GM23338 (cell line): ENCODE data around the gene KIFC3.

Source experiments
- CREB1 ChIP-seq: fragments of 250-450 bp; sonication (Bioruptor Pico); IDR thresholded peaks from 2 replicates; pipeline ENCODE4 v1.5.0; 2020; ENCODE audit warnings: low read depth, mild to moderate bottlenecking, moderate library complexity
- EZH2 ChIP-seq: fragments of 200-600 bp; sonication (generic); IDR thresholded peaks from one replicate; pipeline ENCODE4 v1.8.0; 2017; ENCODE audit warnings: antibody characterized with exemption, mild to moderate bottlenecking, low read depth; ENCODE audit not compliant: unreplicated experiment
- EZH2phosphoT487 ChIP-seq: fragments of 200-600 bp; sonication (generic); IDR thresholded peaks from one replicate; pipeline ENCODE4 v1.8.1; 2018; ENCODE audit warnings: antibody characterized with exemption; ENCODE audit not compliant: unreplicated experiment
- JUNB ChIP-seq: IDR thresholded peaks from one replicate; pipeline ENCODE4 v1.6.1; 2016; ENCODE audit warnings: antibody characterized with exemption; ENCODE audit not compliant: unreplicated experiment
- POLR2AphosphoS5 ChIP-seq: IDR thresholded peaks from 2 replicates; pipeline ENCODE4 v1.6.1; 2016; ENCODE audit warnings: antibody characterized with exemption, low read depth
- STAT1 ChIP-seq: IDR thresholded peaks from one replicate; pipeline ENCODE4 v1.6.1; 2016; ENCODE audit warnings: antibody characterized with exemption; ENCODE audit not compliant: unreplicated experiment
- TF ChIP-seq, protein P1 (sequence below), 2 experiments: fragments of 200-600 bp in 1 of 2; sonication (generic) in 1 of 2; conservative IDR thresholded peaks; 2 replicates each; pipeline versions ENCODE4 v1.5.1 to v1.6.1; 2016 to 2017; ENCODE audit warnings: antibody characterized with exemption in 2 of 2, low read depth in 2 of 2, mild to moderate bottlenecking in 2 of 2, moderate library complexity in 1 of 2
- TF ChIP-seq, protein P2 (sequence below): IDR thresholded peaks from 2 replicates; pipeline ENCODE4 v1.6.1; 2016; ENCODE audit warnings: antibody characterized with exemption
- TF ChIP-seq, protein P3 (sequence below): IDR thresholded peaks from one replicate; pipeline ENCODE4 v1.6.1; 2018; ENCODE audit warnings: antibody characterized with exemption; ENCODE audit not compliant: unreplicated experiment

DNA sequence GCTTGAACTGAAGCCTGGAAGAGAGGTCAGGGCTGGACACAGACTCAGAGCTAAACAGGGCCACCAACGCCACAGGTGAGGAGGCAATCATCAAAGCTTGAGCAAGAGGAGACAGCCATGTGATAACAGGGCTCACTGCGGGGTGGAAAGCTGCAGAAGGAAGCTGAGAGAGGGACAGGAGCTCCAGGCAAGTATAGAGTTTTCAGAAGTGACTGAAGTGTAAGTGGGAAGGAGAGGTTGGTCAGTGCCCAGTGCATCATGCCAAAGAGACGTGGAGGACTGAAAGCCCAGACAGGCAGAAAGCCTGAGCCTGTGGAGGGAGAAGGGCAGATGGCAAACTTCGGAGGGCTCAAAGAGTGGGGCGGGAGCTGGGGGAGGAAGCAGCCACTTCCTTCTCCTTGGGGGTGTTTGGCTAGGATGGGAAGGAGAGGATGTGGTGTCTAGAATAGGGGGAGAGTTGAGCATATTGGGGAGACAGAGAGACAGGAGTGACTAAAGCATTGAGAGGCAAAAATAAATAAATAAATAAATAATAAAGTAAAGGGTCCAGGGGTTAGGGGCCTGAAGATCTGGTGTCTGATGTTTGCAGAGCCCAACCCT is 2.6 kb downstream of the KIFC3 start:
- TF ChIP-seq, protein P1, sequence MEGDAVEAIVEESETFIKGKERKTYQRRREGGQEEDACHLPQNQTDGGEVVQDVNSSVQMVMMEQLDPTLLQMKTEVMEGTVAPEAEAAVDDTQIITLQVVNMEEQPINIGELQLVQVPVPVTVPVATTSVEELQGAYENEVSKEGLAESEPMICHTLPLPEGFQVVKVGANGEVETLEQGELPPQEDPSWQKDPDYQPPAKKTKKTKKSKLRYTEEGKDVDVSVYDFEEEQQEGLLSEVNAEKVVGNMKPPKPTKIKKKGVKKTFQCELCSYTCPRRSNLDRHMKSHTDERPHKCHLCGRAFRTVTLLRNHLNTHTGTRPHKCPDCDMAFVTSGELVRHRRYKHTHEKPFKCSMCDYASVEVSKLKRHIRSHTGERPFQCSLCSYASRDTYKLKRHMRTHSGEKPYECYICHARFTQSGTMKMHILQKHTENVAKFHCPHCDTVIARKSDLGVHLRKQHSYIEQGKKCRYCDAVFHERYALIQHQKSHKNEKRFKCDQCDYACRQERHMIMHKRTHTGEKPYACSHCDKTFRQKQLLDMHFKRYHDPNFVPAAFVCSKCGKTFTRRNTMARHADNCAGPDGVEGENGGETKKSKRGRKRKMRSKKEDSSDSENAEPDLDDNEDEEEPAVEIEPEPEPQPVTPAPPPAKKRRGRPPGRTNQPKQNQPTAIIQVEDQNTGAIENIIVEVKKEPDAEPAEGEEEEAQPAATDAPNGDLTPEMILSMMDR (conservative IDR thresholded peaks at IDR 0.05; ENCODE audit: low read depth in 2 of 2), result no peak
- TF ChIP-seq EZH2, result no peak
- TF ChIP-seq STAT1, result no peak
- TF ChIP-seq, protein P2, sequence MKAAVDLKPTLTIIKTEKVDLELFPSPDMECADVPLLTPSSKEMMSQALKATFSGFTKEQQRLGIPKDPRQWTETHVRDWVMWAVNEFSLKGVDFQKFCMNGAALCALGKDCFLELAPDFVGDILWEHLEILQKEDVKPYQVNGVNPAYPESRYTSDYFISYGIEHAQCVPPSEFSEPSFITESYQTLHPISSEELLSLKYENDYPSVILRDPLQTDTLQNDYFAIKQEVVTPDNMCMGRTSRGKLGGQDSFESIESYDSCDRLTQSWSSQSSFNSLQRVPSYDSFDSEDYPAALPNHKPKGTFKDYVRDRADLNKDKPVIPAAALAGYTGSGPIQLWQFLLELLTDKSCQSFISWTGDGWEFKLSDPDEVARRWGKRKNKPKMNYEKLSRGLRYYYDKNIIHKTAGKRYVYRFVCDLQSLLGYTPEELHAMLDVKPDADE, result no peak
- no peak for TF ChIP-seq JUNB
- no peak for TF ChIP-seq POLR2AphosphoS5
- no peak for TF ChIP-seq EZH2phosphoT487
- TF ChIP-seq, protein P3, sequence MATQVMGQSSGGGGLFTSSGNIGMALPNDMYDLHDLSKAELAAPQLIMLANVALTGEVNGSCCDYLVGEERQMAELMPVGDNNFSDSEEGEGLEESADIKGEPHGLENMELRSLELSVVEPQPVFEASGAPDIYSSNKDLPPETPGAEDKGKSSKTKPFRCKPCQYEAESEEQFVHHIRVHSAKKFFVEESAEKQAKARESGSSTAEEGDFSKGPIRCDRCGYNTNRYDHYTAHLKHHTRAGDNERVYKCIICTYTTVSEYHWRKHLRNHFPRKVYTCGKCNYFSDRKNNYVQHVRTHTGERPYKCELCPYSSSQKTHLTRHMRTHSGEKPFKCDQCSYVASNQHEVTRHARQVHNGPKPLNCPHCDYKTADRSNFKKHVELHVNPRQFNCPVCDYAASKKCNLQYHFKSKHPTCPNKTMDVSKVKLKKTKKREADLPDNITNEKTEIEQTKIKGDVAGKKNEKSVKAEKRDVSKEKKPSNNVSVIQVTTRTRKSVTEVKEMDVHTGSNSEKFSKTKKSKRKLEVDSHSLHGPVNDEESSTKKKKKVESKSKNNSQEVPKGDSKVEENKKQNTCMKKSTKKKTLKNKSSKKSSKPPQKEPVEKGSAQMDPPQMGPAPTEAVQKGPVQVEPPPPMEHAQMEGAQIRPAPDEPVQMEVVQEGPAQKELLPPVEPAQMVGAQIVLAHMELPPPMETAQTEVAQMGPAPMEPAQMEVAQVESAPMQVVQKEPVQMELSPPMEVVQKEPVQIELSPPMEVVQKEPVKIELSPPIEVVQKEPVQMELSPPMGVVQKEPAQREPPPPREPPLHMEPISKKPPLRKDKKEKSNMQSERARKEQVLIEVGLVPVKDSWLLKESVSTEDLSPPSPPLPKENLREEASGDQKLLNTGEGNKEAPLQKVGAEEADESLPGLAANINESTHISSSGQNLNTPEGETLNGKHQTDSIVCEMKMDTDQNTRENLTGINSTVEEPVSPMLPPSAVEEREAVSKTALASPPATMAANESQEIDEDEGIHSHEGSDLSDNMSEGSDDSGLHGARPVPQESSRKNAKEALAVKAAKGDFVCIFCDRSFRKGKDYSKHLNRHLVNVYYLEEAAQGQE, result no peak
- no peak for TF ChIP-seq CREB1 (CRISPR knock-in tag)
